H1 (cell line): Measurements from ENCODE around the gene CEBPG. TPM values are rescaled to one million over a fixed set of nuclear protein-coding genes. Genes with fewer than 3 reads are reported as not detected.

Source experiments
- CTCF ChIA-PET: fragments of 300-600 bp; sonication (Branson Sonifier 250); formaldehyde crosslinking; loops from one replicate; lab custom pipeline; 2021; ENCODE audit not compliant: partially characterized antibody; lab: Charles Lee
- POLR2A ChIA-PET: fragments of 300-600 bp; sonication (Branson Sonifier 250); formaldehyde crosslinking; loops from one replicate; lab custom pipeline; 2021; ENCODE audit warnings: inconsistent platforms; ENCODE audit not compliant: partially characterized antibody; lab: Charles Lee
- DNase-seq, 2 experiments: peaks; one replicate each; pipeline versions ENCODE4 v3.0.0 to v3.0.0-alpha.2; 2010 to 2022; ENCODE audit warnings: low spot score in 2 of 2, low read depth in 1 of 2, mixed read lengths in 1 of 2
- FAIRE-seq: peaks from 2 replicates; lab custom pipeline; 2011; peaks lifted over from hg19 to GRCh38; lab: Jason Lieb, UNC
- H2AFZ ChIP-seq: 2 replicates; pipeline ENCODE4 v1.8.1; 2012; ENCODE audit warnings: low read length, inconsistent platforms
- H2AK5ac ChIP-seq: 2 replicates; pipeline ENCODE4 v1.6.1; 2013; ENCODE audit warnings: low read depth, low read length
- H2BK120ac ChIP-seq: replicated peaks from 2 replicates; pipeline ENCODE3; 2013; ENCODE audit warnings: low read depth, low read length, inconsistent platforms
- H2BK12ac ChIP-seq: 2 replicates; pipeline ENCODE4 v1.6.1; 2013; ENCODE audit warnings: low read depth, low read length
- H2BK15ac ChIP-seq: 2 replicates; pipeline ENCODE4 v1.6.1; 2013; ENCODE audit warnings: low read length
- H2BK20ac ChIP-seq: 2 replicates; pipeline ENCODE4 v1.6.1; 2013; ENCODE audit warnings: low read length
- H2BK5ac ChIP-seq: 2 replicates; pipeline ENCODE4 v1.6.1; 2013; ENCODE audit warnings: low read depth, low read length
- H3K14ac ChIP-seq: 2 replicates; pipeline ENCODE4 v1.6.1; 2013; ENCODE audit warnings: inconsistent platforms; ENCODE audit not compliant: insufficient read length
- H3K18ac ChIP-seq: 2 replicates; pipeline ENCODE4 v1.6.1; 2013; ENCODE audit warnings: low read length; ENCODE audit errors: extremely low read depth
- H3K23ac ChIP-seq: 2 replicates; pipeline ENCODE4 v1.6.1; 2013; ENCODE audit warnings: inconsistent platforms; ENCODE audit not compliant: insufficient read length
- H3K23me2 ChIP-seq: 2 replicates; pipeline ENCODE4 v1.6.1; 2013; ENCODE audit warnings: low read depth, low read length
- H3K27ac ChIP-seq: 2 replicates; pipeline ENCODE4 v1.6.1; 2011; ENCODE audit warnings: low read depth, low read length, inconsistent platforms
- H3K27me3 ChIP-seq, 4 experiments: replicated peaks in 1 of 4; 1 replicate in 1 of 4; 2 replicates in 3 of 4; pipeline versions ENCODE4 v1.6.1 to v1.8.1; 2011 to 2013; ENCODE audit warnings: low read length in 3 of 4, mild to moderate bottlenecking in 3 of 4, inconsistent platforms in 2 of 4, mixed read lengths in 2 of 4, moderate library complexity in 1 of 4; ENCODE audit not compliant: control insufficient read depth in 3 of 4, insufficient read depth in 3 of 4; ENCODE audit errors: extremely low read depth in 1 of 4
- H3K36me3 ChIP-seq, 4 experiments: 2 replicates each; pipeline versions ENCODE4 v1.6.1 to v1.8.1; 2011 to 2013; ENCODE audit warnings: mild to moderate bottlenecking in 4 of 4, low read length in 3 of 4, moderate library complexity in 2 of 4, control low read depth in 1 of 4, inconsistent platforms in 1 of 4; ENCODE audit not compliant: insufficient read depth in 4 of 4, control insufficient read depth in 2 of 4
- H3K4ac ChIP-seq: replicated peaks from 2 replicates; pipeline ENCODE3; 2013; ENCODE audit warnings: low read length, low read depth, mixed read lengths, inconsistent platforms; ENCODE audit not compliant: insufficient read length
- H3K4me1 ChIP-seq, 4 experiments: replicated peaks in 1 of 4; 1 replicate in 1 of 4; 2 replicates in 3 of 4; pipeline versions ENCODE4 v1.6.1 to v1.8.1; 2011 to 2013; ENCODE audit warnings: low read length in 3 of 4, inconsistent platforms in 2 of 4, mixed read lengths in 1 of 4; ENCODE audit not compliant: insufficient read depth in 4 of 4, control insufficient read depth in 3 of 4
- H3K4me2 ChIP-seq, 2 experiments: 2 replicates each; pipeline versions ENCODE4 v1.6.1 to v1.8.1; 2011 to 2013; ENCODE audit warnings: low read depth in 2 of 2, low read length in 2 of 2, control low read depth in 1 of 2, inconsistent platforms in 1 of 2, mild to moderate bottlenecking in 1 of 2; ENCODE audit not compliant: insufficient read depth in 1 of 2
- H3K4me3 ChIP-seq, 4 experiments: fragments of 200-600, 300-600 bp in 1 of 4; sonication (generic), shearing (Covaris generic), sonication (Bioruptor Twin) in 1 of 4; 2 replicates each; pipeline versions ENCODE4 v1.5.1 to v1.8.1; 2011 to 2016; ENCODE audit warnings: low read length in 4 of 4, low read depth in 3 of 4, control low read depth in 2 of 4, inconsistent platforms in 2 of 4, mild to moderate bottlenecking in 2 of 4, mixed read lengths in 1 of 4, moderate library complexity in 1 of 4; ENCODE audit not compliant: insufficient read depth in 2 of 4; ENCODE audit errors: extremely low read depth in 1 of 4
- H3K56ac ChIP-seq: replicated peaks from 2 replicates; pipeline ENCODE3; 2013; ENCODE audit warnings: low read depth, mild to moderate bottlenecking, mixed read lengths, low read length, inconsistent platforms; ENCODE audit not compliant: insufficient read length
- H3K79me1 ChIP-seq: 2 replicates; pipeline ENCODE4 v1.6.1; 2013; ENCODE audit warnings: low read depth, low read length, control low read depth
- H3K79me2 ChIP-seq, 2 experiments: 2 replicates each; pipeline versions ENCODE4 v1.6.1 to v1.8.1; 2012 to 2013; ENCODE audit warnings: low read length in 2 of 2, mild to moderate bottlenecking in 2 of 2, inconsistent platforms in 1 of 2; ENCODE audit not compliant: insufficient read depth in 2 of 2, control insufficient read depth in 1 of 2
- H3K9ac ChIP-seq, 4 experiments: replicated peaks in 1 of 4; 1 replicate in 1 of 4; 2 replicates in 3 of 4; pipeline versions ENCODE4 v1.6.1 to v1.8.1; 2011 to 2013; ENCODE audit warnings: low read depth in 3 of 4, low read length in 3 of 4, control low read depth in 2 of 4, mild to moderate bottlenecking in 2 of 4, moderate library complexity in 2 of 4, inconsistent platforms in 1 of 4; ENCODE audit errors: extremely low read depth in 1 of 4
- H3K9me3 ChIP-seq, 2 experiments: 2 replicates each; pipeline versions ENCODE4 v1.6.1 to v1.8.1; 2012 to 2013; ENCODE audit warnings: mild to moderate bottlenecking in 2 of 2, moderate library complexity in 2 of 2, control low read depth in 1 of 2, inconsistent platforms in 1 of 2, low read depth in 1 of 2, low read length in 1 of 2, mixed read lengths in 1 of 2; ENCODE audit not compliant: insufficient read depth in 2 of 2
- H4K20me1 ChIP-seq, 2 experiments: replicated peaks in 1 of 2; 2 replicates each; pipeline versions ENCODE3 to v1.8.1; 2011 to 2013; ENCODE audit warnings: inconsistent platforms in 2 of 2, low read length in 2 of 2, mild to moderate bottlenecking in 1 of 2; ENCODE audit not compliant: insufficient read depth in 2 of 2, control insufficient read depth in 1 of 2
- H4K5ac ChIP-seq: 2 replicates; pipeline ENCODE4 v1.6.1; 2013; ENCODE audit warnings: low read length, low read depth, mixed read lengths, inconsistent platforms; ENCODE audit not compliant: insufficient read length
- H4K8ac ChIP-seq: 2 replicates; pipeline ENCODE4 v1.8.0; 2013; ENCODE audit warnings: mild to moderate bottlenecking, moderate library complexity, low read length, inconsistent platforms; ENCODE audit not compliant: insufficient read depth; ENCODE audit errors: extremely low read depth
- H4K91ac ChIP-seq: replicated peaks from 2 replicates; pipeline ENCODE3; 2013; ENCODE audit warnings: low read length, mixed read lengths, inconsistent platforms; ENCODE audit not compliant: insufficient read length
- CTBP2 ChIP-seq: IDR thresholded peaks from 2 replicates; pipeline ENCODE4 v1.7.0; 2011; ENCODE audit warnings: borderline replicate concordance, mild to moderate bottlenecking, moderate library complexity, mixed read lengths, low read length; ENCODE audit not compliant: insufficient read depth, insufficient read length
- PHF8 ChIP-seq: fragments of 200-600 bp; sonication (generic); conservative IDR thresholded peaks from 2 replicates; pipeline ENCODE4 v1.7.1; 2012; ENCODE audit warnings: low read depth, mild to moderate bottlenecking, inconsistent platforms, low read length, moderate library complexity
- RNF2 ChIP-seq: fragments of 200-900, 300-1000 bp; sonication (generic); IDR thresholded peaks from 2 replicates; pipeline ENCODE4 v1.7.1; 2016; ENCODE audit warnings: borderline replicate concordance, low read depth, mild to moderate bottlenecking, antibody characterized with exemption, low read length; ENCODE audit not compliant: poor library complexity, severe bottlenecking; ENCODE audit errors: missing control alignments
- RXRA ChIP-seq: IDR thresholded peaks from 2 replicates; pipeline ENCODE4 v1.6.1; 2011; ENCODE audit warnings: low read depth, mild to moderate bottlenecking, low read length, moderate library complexity; ENCODE audit not compliant: insufficient read depth
- SP4 ChIP-seq: IDR thresholded peaks from 2 replicates; pipeline ENCODE4 v1.6.1; 2012; ENCODE audit warnings: low read length, inconsistent platforms
- SRF ChIP-seq: IDR thresholded peaks from 2 replicates; pipeline ENCODE4 v1.6.1; 2011; ENCODE audit warnings: mild to moderate bottlenecking, low read depth, low read length, moderate library complexity
- TAF7 ChIP-seq: optimal IDR thresholded peaks from 2 replicates; pipeline ENCODE3; 2011; ENCODE audit warnings: low read depth, mild to moderate bottlenecking, inconsistent platforms, low read length, moderate library complexity, borderline replicate concordance
- TEAD4 ChIP-seq: IDR thresholded peaks from 2 replicates; pipeline ENCODE4 v1.6.1; 2012; ENCODE audit warnings: low read depth, low read length, inconsistent platforms, mixed read lengths
- ZNF274 ChIP-seq: IDR thresholded peaks from 2 replicates; pipeline ENCODE4 v1.7.0; 2012; ENCODE audit warnings: low read length, borderline replicate concordance; ENCODE audit errors: extremely low read depth
- WGBS, 2 experiments: shearing (Covaris generic) in 1 of 2; methylation state at CpG; one replicate each; pipeline versions ENCODE4 v1.1.6 to v1.1.7; 2013 to 2015; ENCODE audit warnings: low lambda C conversion rate in 2 of 2, mixed read lengths in 2 of 2, inconsistent platforms in 1 of 2, low coverage in 1 of 2, missing lambda C conversion rate in 1 of 2; ENCODE audit not compliant: insufficient replicate concordance in 2 of 2, insufficient coverage in 1 of 2, insufficient read length in 1 of 2; ENCODE audit errors: extremely low coverage in 1 of 2, missing lambda C conversion rate in 1 of 2; 5-methylcytosine and 5-hydroxymethylcytosine counted together
- polyA plus RNA-seq, 7 experiments: library from polyadenylated mRNA; depleted of rRNA in 3 of 7; stranded (reverse) in 5 of 7; unstranded in 2 of 7; fragments of >200 nt in 5 of 7; fragments of 200-250 nt in 2 of 7; gene quantifications; 1 replicate in 5 of 7; 2 replicates in 1 of 7; 4 replicates in 1 of 7; pipeline versions ENCODE4 v1.2.1 to v1.2.3, GENCODE V29; 2011 to 2013; ENCODE audit warnings: missing spikeins in 2 of 7, mixed read lengths in 2 of 7
- total RNA-seq: library from RNA; stranded (reverse); fragmentation: NEBNext Ultra II Directional; extraction: Animal tissue kit (Norgen Biotek cat#: 25700); gene quantifications from 2 replicates; pipeline ENCODE4 v1.2.1, GENCODE V29; 2021
- TF ChIP-seq, protein P1 (sequence below): IDR thresholded peaks from 2 replicates; pipeline ENCODE4 v1.6.1; 2012; ENCODE audit warnings: inconsistent platforms

The CEBPG gene
- total and polyA plus RNA-seq, 2 of the 8 experiments (the other 6 are each of a cell fraction or from before 2014, with no cell fraction given): 12.3 to 35.4 TPM

- Histone ChIP-seq H3K27ac (no peak overlapping the region), H3K18ac (no peak overlapping the region), H3K4me1 (no peaks in the 10 kb centered on the region), H3K14ac (no peak overlapping the region), H3K4me3 (no peak overlapping the region), H2BK5ac (no peak overlapping the region), H3K9ac (no peak overlapping the region), H4K20me1 (no peaks in the 10 kb centered on the region), H3K79me2 (no peaks in the 10 kb centered on the region), H3K56ac (no peak overlapping the region), H2AK5ac (no peak overlapping the region), H2BK12ac (no peak overlapping the region), H4K5ac (no peak overlapping the region), H2BK20ac (no peak overlapping the region), H3K4me2 (no peak overlapping the region), H3K4ac (no peak overlapping the region), H3K27me3 (no peaks in the 10 kb centered on the region), H4K8ac (no peak overlapping the region), H3K23me2 (no peaks in the 10 kb centered on the region), H3K23ac (no peak overlapping the region), H2AFZ (no peak overlapping the region), H2BK15ac (no peak overlapping the region), H4K91ac (no peak overlapping the region), H3K79me1 (no peaks in the 10 kb centered on the region), H2BK120ac (no peak overlapping the region), H3K9me3 (no peaks in the 10 kb centered on the region), H3K36me3 (no peaks in the 10 kb centered on the region)
- 90% methylated on average over 6 of the region's 6 CpGs; no CpG with 5 or more reads in 1 of the 2 experiments for WGBS, 2 experiments
- no peak for DNase-seq
- no peak for FAIRE-seq
- CTCF ChIA-PET: no interaction called here
- TF ChIP-seq SP4 (no peak), TEAD4 (no peak), ZNF274 (no peak), TAF7 (no peak), RNF2 (no peak), CTBP2 (no peak), SRF (no peak), RXRA (no peak), PHF8 (no peak)
- TF ChIP-seq, protein P1, sequence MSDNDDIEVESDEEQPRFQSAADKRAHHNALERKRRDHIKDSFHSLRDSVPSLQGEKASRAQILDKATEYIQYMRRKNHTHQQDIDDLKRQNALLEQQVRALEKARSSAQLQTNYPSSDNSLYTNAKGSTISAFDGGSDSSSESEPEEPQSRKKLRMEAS: no peak
- POLR2A ChIA-PET: interaction anchor here (1.6 kb wide), 1 partner anchor 12 kb away, joined by 4 read pairs; no protein-coding TSS in a partner anchor
Measured at GRCh38 chr19:33366127-33366526, 7.4 kb upstream of the CEBPG start.
